NCI-H1092 treated with DMSO at 0.1 percent for 48 hours (cell line): ENCODE measurements around the gene MAD1L1.
"Not testable (repeated sequence)": the region's sequence is repeated elsewhere in the genome, so short reads cannot be mapped to it uniquely, and the experiment has no call there.

Experiments used
- DNase-seq: peaks from one replicate; lab custom pipeline; 2025; lab: John Stamatoyannopoulos, UW

The MAD1L1 gene

DNA sequence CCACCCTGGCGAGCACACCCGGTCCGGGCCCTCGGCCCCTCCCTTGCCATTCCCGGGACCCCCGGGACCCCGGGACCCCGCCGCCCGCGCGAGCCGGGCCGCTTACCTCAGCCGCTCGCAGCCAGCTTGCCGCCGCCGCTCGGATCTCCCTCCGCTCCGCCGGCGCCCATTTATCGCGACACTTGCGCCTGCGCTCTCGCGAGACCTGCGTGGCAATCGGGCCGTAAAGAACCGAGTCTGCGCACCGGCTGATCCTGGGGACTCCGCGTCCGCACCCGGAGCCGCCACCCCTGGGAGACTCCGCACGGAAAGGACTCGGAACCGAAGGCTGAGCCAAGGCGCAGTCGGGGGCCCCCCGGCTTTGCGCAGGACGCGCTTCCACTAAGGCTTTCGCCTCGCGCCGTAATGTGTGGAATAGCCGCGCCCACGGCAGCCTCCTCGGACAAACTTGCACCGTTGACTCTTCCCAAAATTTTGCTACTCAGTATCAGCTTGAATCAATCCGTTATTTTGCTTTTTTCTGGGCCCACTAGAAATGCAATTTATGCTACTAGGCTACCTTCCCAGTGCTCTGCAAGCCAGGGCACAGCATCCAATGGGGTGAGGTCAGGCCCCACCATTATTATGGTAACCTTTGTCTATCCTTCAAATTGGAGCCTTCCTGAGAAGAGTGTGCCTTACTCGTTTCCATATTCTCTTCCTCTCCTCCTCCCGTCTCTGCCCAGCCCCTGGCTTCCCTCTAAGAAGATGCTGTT lies at the start of gene MAD1L1:
TSS of gene MAD1L1 (minus strand) at position 180 of the 755 bp plus-strand sequence. CDS start 2,812 bp downstream, outside the sequence.
- peak; percentile 90 for DNase-seq

DNA sequence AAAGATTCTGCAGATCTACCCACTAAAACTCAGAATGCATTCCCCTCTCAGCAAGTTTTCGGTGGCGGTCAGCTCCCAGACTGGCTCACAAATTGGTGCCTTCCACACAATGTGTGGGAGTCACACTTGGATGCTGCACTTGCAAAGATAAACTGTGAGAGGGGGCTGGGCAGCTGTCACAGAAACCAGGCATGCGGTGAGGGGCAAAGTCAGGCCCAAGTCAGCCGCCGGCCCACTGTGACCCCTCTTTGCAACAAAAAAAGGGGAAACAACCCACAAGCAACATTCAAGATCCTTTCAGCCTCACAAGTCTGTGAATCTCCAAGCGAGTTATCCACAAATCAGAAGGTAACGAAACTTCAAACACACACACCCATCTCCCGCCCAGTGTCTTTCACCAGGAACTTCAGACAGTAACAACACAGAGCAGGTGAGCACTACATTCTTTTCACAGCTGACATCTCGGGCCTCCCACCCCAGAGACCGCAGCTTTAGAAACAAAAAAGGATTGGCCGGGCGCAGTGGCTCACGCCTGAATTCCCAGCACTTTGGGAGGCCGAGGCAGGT lies 49.5 kb upstream of the MAD1L1 start:
- DNase-seq: no peak

DNA sequence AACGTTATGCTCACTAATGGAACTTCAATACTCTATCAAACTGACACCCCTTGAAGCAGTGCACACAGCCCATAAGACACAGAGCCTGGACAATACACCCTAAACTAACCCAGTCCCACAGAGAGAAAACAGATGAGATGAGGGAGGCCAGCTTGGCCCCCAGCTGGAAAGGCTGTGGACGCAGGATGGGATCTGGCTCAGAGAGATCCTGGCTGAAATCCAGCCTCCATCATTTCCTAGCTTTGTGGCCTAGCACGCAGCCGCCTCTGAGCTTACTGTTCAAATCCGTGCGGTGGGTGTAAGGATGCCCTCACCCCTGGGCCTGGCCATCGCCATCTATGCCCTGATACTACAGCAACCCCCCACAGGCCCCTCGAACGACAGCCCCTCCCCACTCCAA lies 48.8 kb upstream of the MAD1L1 start:
- no peak for DNase-seq

DNA sequence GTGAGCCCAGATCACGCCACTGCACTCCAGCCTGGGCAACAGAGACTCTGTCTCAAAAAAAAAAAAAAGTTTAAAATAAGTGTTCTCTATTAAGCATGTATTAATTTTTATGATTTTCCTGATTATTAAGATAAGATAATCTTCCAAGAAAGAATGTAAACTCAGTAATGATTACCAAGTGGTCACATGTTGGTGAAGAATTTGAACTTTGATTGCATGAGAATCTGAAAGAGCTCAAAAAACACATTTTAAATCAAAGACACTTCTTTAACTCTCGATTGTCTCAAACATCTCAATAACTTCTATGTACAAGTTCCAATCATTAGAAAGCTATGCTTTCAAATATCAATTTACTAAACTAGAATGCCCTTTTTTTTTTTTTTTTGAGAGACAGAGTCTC lies 47.7 kb upstream of the MAD1L1 start:
- no peak for DNase-seq

DNA sequence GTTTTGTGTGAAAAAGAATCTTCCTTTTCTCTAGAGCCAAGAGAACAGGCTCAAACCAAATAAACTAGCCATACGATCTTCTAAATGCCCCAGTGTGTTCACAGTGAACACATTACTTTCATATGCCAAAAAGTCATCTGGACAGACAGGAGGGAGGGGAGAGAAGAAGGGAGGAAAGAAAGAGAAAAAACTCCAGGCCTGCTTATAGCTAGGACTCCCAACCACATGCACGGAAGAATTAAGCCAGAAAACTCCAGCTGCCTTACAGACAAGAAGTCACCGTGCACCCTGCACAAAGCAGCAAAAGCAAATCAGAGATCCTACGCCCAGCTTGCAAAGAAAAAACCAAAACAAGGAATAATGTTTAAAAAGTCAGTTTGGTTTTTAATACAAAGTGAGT lies 47.2 kb upstream of the MAD1L1 start:
- no peak for DNase-seq

DNA sequence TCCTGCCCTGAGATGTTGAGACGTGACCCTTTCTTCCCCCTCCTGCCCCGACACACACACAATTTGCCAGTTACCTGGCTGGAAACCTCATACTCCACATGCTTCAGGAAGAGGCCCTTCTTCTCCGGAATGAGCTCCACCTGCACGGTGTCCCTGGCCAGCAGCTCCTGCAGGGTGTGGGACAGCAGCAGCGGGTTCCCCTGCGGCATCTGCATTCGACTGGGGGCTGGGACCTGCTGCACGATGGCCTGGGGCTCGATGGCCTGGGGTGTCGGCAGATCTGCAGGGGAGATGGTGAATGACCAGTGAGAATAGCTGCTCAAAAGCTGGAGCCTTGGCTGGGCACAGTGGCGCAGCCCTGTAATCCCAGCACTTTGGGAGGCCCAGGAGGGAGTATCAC lies 45.3 kb upstream of the MAD1L1 start:
- no peak for DNase-seq

DNA sequence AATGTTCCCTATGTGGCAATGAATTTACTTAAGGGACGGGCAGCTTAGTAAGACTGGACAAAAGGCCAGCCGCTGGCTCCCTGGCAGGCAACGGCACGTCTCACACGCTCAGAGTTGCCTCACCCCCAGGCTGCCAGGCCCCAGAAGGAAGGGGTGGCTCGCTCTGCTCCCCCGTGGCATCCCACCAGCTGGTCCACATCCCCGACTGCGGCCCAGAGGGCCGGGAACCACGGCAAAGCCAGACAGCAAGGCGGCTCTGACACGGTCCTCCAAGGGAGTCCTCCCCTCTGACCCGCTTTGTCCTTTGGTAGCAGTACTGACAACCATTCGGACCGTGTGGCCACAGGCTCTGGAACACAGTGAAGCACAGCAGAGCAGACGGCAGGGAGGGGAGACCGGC lies 43.4 kb upstream of the MAD1L1 start:
- no peak for DNase-seq

DNA sequence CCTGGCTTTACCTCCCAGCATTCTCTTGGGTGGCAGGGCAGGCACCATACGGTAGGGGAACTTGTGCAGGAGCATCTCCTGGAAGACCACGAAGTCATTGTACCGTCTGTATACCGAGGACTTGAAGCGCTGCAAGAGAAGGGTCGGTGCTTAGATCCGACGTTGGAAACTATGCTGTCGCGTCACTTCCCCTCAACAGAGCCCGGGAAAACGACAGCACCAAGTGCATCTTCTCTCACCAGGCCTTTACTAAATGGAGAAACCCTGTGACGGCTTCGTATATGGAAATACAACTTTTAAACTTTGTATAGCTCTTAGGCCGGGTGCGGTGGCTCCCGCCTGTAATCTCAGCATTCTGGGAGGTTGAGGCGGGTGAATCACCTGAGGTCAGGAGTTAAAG lies 42.4 kb upstream of the MAD1L1 start:
- no peak for DNase-seq

DNA sequence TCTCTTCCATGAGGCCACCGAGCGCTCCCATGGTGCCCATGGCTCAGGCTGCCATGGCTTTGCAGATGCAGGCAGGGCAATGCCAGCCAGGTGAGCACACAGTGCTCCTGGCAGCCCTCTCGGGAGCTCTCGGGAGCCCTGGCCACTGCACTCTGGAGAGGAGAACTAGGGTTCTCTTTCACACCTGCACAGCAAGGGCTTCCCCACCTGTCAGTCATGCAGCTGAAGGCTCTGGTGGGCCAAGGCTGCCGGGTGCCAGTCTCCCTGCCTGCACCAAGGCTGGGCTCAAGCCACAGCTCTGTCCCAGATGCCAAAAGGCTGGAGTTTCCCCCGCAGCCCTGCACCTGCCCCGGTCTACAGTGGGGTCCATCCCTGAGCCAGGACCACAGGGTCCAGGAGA lies 41.9 kb upstream of the MAD1L1 start:
- DNase-seq: no peak

DNA sequence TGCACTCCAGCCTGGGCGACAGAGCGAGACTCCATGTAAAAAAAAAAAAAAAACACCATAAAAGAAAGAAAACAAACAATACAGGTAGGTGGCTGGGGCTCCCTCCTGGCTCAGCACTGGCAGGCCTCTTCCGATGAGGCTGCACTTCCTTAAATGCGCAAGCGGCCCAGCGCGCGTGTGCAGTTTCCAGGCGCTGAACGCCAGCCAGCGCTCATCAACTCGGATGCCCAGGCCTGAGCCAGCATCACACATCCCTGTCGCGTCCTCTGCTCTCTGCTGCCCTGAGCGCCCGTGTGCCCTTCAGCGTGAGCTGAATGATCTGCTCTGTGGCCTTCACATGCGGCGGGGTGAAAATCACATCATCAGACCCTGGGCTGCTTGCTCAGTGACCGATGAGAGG lies 41.1 kb upstream of the MAD1L1 start:
- DNase-seq: no peak

DNA sequence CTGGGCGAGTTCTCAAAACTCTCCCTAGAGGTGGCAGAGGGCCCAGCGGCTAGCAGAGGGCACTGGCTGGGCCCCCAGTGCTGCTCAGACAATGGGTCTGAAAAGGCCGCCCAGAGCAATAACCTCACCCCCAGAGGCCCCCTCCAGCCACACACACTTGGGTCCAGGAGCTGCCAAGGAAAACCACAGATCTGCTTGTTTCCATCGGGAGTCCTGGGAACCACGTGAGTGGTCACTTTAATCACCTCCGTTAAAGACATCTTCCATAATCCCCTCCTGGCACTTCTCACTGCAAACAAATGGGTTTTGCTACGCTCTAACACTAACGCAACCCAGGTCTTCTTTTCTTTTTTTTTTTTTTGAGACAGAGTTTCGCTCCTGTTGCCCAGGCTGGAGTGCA lies 39.3 kb upstream of the MAD1L1 start:
- DNase-seq: no peak

DNA sequence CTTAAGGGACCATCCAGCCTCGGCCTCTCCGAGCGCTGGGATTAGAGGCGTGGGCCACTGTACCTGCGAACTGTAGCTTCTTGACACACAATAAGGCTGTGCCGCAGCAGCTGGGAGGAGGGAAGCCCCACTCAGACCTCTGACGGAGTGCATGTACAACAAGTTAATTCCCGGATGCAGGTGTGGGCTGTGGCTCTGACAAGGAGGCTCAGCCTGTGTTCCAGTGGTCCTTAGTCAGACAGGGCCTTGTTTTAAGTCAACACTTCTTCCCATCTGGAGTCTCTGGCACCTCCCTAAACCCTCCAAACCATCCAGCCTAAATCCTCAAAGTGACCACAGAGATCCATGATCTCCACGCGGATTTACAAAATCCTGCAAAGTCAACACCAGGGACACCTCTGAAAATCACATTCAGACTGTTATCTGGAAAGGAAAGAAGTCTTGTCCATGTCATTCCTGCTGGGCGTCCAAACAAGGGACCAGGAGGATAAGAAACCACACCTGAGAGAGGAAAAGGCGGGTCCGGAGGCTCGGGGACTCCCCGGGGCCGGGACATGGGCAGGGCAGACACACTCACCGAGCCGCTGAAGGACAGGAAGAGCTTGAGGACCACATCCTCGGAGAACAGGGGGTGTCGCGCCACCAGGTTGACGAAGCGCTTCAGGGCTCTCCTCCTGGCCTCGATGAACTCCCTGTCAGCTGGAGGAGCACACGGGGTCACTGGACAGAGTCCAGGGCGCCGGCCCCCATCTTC lies 38.7 kb upstream of the MAD1L1 start:
- DNase-seq: no peak

DNA sequence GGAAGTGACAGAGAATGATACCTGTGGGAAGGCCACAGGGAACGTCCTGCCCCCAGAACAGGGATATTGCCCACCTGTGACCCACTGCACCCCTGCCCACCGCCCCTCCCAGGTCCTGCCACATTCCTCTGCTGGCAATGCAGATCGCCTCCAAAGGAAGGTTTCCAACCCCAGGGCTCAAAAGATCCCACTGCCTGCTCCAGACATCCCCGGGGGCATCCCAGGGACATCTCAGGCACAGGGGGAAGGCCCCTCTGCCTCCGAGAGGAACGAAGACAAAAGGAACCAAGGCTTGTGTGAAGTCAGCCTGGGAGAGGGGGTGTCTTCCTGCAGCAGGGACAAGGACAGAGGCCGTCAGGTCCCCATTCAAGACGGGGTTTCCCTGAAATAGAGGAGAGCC lies 37.8 kb upstream of the MAD1L1 start:
- DNase-seq: no peak

DNA sequence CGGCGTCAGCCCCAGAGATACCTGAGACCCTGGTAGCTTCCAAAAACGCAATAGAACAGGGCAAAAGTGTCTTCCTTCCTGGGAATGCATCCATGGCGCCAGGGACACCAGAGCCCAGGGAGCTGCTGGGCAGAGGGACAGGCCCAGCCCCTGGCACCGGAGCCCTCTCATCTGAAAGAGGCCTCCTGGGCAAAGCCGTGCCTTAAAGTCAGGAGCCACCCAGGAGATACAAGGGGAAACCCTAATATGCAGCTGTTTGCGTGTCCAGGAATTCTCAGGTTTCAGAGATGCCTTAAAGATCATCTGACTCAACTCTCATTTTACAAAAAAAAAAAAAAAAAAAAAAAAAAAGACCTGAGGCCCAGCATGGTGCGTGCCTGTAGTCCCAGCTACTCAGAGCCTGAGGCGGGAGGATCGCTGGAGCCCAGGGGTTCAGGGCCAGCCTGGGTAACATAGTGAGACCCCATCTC lies 37.3 kb upstream of the MAD1L1 start:
- DNase-seq: no peak

DNA sequence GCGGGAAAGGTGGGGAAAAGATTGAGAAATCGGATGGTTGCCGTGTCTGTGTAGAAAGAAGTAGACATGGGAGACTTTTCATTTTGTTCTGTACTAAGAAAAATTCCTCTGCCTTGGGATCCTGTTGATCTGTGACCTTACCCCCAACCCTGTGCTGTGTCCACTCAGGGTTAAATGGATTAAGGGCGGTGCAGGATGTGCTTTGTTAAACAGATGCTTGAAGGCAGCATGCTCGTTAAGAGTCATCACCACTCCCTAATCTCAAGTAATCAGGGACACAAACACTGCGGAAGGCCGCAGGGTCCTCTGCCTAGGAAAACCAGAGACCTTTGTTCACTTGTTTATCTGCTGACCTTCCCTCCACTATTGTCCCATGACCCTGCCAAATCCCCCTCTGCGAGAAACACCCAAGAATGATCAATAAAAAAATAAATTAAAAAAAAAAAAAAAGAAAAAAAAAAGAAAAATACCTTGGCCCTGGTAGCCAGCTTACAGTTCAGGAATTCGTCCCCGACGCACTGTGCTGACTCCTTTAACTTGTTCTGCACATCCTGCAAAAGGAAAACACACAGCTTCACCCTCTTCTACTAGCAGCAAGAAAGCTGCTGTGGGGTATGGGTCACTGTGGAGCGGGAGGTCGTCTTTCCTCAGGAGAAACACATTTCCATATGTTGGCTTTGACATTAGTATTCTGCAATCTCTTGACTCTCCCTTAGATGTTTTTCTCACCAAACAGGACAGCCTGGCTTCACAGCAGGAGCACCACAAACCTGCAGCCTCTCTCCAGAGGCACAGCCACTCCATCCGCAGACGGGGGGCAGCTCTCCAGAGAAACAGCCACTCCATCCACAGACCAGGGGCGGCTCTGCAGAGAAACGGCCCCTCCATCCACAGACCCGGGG lies 36.6 kb upstream of the MAD1L1 start:
- not testable (repeated sequence) for DNase-seq

DNA sequence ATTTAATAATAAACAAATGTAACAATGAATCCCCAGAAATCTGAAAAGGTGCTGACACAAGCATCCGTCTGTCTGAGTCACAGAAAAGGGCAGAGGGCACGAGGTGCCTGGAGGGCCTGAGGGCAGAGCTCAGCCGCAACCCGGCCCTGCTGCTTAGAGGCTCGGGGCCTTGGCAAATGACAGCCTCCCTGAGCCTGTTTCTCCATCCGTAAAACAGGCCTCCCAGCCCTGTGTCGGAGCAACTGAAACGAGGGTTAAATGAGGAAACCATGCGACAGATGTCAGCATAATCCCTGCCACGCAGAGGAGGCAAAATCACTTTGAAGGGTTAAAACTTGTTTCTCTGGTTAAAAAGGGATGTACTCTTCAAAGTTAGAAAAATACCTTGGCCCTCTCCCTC lies 34.2 kb upstream of the MAD1L1 start:
- no peak for DNase-seq

DNA sequence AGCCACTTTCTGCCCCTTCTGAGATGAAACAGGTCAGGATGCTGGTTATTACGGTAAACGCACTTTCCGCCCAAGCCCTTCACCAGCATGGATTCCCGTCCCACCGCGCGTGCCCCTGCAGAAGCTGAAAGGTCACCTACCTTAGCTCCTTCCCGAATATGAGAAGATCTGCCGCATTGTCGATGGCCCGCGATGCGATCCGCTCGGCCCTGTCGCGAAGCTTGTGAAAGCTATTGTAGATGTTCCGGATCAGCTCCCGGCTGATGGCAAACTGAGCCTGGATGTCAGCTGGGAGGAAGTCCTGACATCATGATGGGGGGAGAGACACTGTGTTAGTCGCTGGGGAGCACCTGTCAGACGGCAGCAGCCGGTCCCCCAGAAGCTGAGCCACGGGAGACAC lies 31.4 kb upstream of the MAD1L1 start:
- DNase-seq: no peak

DNA sequence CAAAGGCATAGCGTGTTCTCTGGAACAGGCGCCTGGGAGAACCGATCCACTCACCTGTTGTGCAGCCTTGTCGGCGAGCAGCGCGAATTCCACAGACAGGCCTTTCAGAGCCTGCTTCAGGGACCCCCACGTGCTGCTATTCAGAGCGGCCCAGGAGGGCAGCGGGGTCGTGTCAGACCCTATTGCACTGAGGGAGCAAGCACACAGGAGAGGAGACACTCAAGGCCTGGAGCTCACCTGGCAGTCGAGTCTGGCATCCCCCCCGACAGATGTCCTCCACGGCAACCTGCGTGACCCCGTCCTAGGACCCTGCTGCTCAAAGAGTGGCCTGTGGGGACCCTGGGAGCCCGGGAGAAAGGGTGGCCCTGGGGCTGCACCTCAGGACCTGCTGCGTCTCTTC lies 30.4 kb upstream of the MAD1L1 start:
- no peak for DNase-seq

DNA sequence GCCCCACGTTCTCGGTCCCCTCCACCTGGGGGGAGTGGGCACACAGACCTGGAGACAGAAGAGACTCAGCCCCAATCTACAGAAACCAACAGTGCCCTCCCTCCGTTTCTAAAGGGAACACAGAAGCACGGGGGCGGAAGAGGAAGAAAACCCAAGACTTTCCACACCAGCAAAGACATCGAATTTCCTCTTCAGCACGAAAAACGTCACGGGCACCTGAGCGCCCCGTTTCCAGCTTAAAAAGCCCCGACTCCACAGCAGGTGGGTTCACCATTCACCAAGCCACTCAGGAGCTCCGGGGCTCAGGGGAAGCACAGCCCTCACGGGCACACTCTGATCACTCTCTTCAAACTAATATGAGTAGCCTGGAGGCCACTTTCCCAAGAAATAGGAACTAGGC lies 28.9 kb upstream of the MAD1L1 start:
- no peak for DNase-seq

DNA sequence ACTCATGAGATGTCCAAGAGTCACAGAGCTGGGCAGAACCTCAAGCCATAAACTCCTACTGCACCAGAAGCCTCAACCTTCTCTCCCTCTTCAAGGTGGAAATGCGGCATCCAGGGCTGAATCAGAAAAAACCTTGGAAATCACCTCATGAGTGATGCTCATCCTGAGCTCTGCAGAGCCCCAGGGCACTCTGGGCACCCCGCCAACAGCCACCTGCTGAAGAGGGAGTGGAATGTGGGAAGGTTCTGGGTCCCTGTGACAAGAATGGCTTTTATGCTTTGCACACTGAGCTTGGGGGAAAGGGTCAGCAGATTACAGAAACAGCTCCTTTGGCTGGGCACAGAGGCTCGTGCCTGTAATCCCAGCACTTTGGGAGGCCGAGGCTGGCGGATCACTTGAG lies 28.1 kb upstream of the MAD1L1 start:
- peak; percentile 47 for DNase-seq

DNA sequence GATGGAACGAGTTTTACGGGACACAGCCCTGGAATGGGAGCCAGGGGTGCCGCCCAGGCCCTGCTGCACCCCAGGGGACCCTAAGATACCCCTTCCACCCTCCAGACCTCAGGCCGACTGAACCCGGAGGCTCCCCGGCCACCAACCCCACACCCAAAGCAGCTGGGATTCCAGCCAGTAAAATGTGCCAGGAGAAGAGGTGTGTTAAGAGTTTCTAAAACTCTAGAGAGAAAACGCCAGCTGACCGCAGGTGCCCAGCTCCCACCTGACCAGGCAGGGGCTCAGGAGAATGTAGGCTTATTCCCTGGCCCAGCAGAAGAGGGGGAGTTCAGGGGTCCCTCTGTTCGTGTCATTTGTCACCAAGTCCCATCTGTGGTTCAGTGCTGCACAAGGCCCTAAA lies 26.7 kb upstream of the MAD1L1 start:
- no peak for DNase-seq
